ENCODE data around the gene PRND. TPM values are rescaled to one million over a fixed set of nuclear protein-coding genes. Genes with fewer than 3 reads are reported as not detected.

Gene PRND
- total RNA-seq, 1 donor from 2014 or later, result not detected

DNA sequence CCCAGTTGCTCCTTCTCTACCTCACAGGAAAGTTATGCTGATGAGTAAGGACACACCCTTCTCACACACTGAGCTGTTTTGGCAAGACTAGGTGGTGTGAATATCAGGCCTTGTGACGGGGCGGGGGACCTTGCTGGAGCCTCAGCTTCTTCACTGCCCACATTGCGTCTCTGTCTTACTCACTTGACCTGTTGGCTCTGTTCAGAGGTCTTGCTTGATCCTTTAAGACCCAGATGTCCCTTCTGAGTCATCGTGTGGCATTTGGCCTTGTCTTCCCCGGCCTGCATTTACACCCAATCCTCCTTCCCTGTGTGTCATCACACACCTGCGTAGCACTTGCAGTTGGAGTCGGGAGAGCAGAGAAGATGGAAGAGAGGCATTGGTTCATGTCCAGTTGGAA, 8.3 kb upstream of the PRND start:
- TF ChIP-seq, protein P1, sequence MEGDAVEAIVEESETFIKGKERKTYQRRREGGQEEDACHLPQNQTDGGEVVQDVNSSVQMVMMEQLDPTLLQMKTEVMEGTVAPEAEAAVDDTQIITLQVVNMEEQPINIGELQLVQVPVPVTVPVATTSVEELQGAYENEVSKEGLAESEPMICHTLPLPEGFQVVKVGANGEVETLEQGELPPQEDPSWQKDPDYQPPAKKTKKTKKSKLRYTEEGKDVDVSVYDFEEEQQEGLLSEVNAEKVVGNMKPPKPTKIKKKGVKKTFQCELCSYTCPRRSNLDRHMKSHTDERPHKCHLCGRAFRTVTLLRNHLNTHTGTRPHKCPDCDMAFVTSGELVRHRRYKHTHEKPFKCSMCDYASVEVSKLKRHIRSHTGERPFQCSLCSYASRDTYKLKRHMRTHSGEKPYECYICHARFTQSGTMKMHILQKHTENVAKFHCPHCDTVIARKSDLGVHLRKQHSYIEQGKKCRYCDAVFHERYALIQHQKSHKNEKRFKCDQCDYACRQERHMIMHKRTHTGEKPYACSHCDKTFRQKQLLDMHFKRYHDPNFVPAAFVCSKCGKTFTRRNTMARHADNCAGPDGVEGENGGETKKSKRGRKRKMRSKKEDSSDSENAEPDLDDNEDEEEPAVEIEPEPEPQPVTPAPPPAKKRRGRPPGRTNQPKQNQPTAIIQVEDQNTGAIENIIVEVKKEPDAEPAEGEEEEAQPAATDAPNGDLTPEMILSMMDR (conservative IDR thresholded peaks at IDR 0.05), result no peak
- DNase-seq (ENCODE audit: low read depth, low spot score), result no peak
- Mint-ChIP-seq H3K9me3 (peaks cover 3% of the 10 kb centered on the region), H3K4me3 (no peak overlapping the region), H3K27me3 (ENCODE audit: low read depth) (peaks cover 5% of the 10 kb centered on the region), H3K4me1 (no peaks in the 10 kb centered on the region), H3K27ac (ENCODE audit: unreplicated experiment) (peak overlapping the region; percentile 81), H3K36me3 (ENCODE audit: low read depth) (no peaks in the 10 kb centered on the region)

DNA sequence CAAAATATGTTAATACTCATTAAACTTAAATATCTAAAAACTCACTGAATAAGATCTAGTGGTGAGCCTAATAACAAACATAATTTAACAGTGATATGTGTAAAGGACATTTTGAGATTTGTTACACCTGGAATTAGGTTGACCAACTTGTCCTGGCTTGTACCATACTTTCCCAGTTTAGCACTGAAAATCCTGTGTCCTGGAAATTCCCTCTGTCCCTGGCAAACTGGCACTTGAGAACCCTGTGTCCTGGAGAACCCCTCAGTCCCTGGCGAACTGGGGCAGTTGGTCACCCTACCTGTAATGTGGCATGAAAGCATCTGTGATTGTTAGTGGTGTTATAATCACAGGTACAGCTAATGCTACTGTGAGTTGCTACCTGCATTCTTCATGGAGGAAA, 6.9 kb upstream of the PRND start:
- Mint-ChIP-seq H3K4me3 (no peak overlapping the region), H3K27ac (ENCODE audit: unreplicated experiment) (no peak overlapping the region), H3K9me3 (no peaks in the 10 kb centered on the region), H3K27me3 (ENCODE audit: low read depth) (peaks cover 5% of the 10 kb centered on the region), H3K4me1 (peaks cover 4% of the 10 kb centered on the region), H3K36me3 (ENCODE audit: low read depth) (no peaks in the 10 kb centered on the region)
- TF ChIP-seq, protein P1 (conservative IDR thresholded peaks at IDR 0.05), result no peak
- DNase-seq (ENCODE audit: low read depth, low spot score), result no peak

DNA sequence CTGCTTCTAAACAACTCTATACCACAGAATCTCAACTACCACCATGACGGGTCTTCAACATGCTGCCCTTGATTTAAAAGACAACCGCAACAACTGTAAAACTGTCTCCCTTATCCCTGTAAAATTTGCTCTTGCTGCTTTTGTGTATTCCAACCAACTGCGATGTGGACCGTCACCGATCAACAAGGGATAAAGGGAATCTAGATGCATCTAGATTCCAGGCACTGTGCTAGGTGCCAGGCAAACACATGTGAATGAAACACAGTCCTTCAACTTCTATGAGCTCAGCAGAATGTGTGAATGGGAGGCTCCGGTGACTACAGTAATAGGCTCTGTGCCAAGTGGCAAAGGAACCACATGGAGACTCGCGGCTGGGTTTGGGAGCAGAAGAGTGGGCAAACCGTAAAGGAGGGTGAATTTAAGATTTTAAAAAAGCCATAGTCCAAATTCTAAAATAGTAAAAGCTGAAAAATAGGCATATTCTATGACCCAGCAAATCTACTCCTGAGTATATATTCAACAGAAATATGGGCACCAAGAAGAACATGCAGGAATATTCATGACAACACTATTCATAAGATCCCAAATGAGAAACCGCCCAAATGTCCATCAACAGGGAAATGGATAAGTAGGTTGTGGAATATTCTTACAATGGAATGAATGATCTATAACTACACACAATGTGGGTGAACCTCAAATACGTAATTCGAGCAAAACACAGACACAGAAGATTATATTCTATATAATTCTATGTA, 3.7 kb upstream of the PRND start:
- H3K27me3 Mint-ChIP-seq (ENCODE audit: low read depth), result peaks cover 2% of the 10 kb centered on the region
- TF ChIP-seq, protein P1 (conservative IDR thresholded peaks at IDR 0.05), result no peak
- H3K4me3 Mint-ChIP-seq, result no peak overlapping the region
- H3K27ac Mint-ChIP-seq (ENCODE audit: unreplicated experiment), result no peak overlapping the region
- no peak for DNase-seq (ENCODE audit: low read depth, low spot score)
- H3K36me3 Mint-ChIP-seq (ENCODE audit: low read depth), result no peaks in the 10 kb centered on the region
- peaks cover 17% of the 10 kb centered on the region for H3K4me1 Mint-ChIP-seq
- no peaks in the 10 kb centered on the region for H3K9me3 Mint-ChIP-seq

DNA sequence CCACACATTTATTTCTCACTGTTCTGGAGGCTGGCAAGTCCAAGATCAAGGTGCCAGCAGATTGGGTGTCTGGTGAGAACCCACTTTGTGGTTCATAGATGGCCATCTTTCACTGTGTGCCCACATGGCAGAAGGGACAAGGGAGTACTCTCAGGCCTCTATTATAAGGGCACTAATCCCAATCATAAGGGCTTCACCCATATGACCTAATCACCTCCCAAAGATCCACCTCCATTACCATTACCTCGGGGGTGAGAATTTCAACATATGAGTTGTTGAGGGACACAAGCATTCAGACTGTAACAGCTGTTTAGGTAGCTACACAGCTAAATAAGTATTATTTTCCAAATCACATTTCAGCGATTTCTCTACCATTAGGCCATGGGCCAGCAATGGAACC, 2.5 kb upstream of the PRND start:
- Mint-ChIP-seq H3K4me3 (no peak overlapping the region), H3K36me3 (ENCODE audit: low read depth) (no peaks in the 10 kb centered on the region), H3K27me3 (ENCODE audit: low read depth) (no peaks in the 10 kb centered on the region), H3K9me3 (no peaks in the 10 kb centered on the region), H3K4me1 (peaks cover 17% of the 10 kb centered on the region), H3K27ac (ENCODE audit: unreplicated experiment) (no peak overlapping the region)
- no peak for DNase-seq (ENCODE audit: low read depth, low spot score)
- TF ChIP-seq, protein P1 (conservative IDR thresholded peaks at IDR 0.05), result no peak

DNA sequence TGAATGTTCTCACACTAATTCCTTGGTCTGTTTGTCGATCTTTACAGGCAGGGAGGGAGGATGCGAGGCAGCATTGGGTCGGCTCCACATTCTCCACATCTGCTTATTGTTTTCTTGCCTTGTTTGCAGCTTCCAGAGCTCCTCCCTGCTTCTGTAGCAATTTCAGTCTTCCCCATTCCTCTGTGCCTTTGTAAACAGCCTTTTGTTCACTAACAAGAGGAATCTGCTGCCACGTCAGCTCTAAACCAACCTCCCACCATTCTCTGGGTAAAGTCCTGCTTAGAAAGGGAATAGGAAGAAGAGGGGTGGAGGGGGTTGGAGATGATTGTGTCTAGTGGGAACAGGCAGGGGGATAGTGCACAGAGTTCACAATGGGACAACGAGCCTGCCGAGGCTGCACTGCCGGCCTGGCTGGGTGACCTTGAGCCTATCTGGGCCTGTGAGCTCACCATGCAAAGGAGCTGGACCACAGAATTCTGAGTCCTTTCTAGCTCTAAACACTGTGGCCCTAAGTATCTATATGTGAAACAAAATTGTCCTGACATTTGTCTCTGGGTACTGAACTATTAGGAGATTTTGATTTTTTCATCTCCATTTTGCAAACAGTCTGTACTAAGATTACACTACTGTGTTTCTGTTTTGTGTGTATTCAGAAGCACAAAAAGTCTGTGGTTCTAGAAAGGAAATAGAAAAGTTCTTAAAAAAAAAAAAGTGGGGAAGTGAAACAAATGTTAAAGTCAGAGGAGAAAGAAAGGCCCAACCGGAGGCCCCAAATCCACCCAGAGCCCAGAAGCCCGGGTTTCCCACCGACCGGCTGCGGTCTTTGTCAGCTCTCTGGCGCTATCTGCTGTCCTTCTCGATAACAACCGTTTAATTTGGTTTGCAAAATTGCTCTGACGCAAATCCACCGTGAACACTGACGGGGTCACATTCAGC, 1.4 kb upstream of the PRND start:
- no peaks in the 10 kb centered on the region for H3K27me3 Mint-ChIP-seq (ENCODE audit: low read depth)
- H3K36me3 Mint-ChIP-seq (ENCODE audit: low read depth), result no peaks in the 10 kb centered on the region
- peak overlapping the region; percentile 84 for H3K27ac Mint-ChIP-seq (ENCODE audit: unreplicated experiment)
- peak; percentile 72 for DNase-seq (ENCODE audit: low read depth, low spot score)
- TF ChIP-seq, protein P1 (conservative IDR thresholded peaks at IDR 0.05), result peak; percentile 85
- peak overlapping the region; percentile 12 for H3K4me3 Mint-ChIP-seq
- H3K9me3 Mint-ChIP-seq, result no peaks in the 10 kb centered on the region
- peaks cover 17% of the 10 kb centered on the region for H3K4me1 Mint-ChIP-seq

All from neural crest cell (in vitro differentiated cells).